ENCODE data around the gene PIP4K2A. TPM values are rescaled to one million over a fixed set of nuclear protein-coding genes. Genes with fewer than 3 reads are reported as not detected.

The PIP4K2A gene
- total and polyA plus RNA-seq, 9 donors, result 4.3 to 85.6 (median 18.4) TPM

GRCh38 chr10:22733992-22734391 lies 19.6 kb upstream of the PIP4K2A start:
- TF ChIP-seq, protein P1, sequence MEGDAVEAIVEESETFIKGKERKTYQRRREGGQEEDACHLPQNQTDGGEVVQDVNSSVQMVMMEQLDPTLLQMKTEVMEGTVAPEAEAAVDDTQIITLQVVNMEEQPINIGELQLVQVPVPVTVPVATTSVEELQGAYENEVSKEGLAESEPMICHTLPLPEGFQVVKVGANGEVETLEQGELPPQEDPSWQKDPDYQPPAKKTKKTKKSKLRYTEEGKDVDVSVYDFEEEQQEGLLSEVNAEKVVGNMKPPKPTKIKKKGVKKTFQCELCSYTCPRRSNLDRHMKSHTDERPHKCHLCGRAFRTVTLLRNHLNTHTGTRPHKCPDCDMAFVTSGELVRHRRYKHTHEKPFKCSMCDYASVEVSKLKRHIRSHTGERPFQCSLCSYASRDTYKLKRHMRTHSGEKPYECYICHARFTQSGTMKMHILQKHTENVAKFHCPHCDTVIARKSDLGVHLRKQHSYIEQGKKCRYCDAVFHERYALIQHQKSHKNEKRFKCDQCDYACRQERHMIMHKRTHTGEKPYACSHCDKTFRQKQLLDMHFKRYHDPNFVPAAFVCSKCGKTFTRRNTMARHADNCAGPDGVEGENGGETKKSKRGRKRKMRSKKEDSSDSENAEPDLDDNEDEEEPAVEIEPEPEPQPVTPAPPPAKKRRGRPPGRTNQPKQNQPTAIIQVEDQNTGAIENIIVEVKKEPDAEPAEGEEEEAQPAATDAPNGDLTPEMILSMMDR (IDR thresholded peaks at IDR 0.05), result no peak
- TF ChIP-seq EP300 (IDR thresholded peaks at IDR 0.05), result no peak
- no peak for TF ChIP-seq POLR2A (IDR thresholded peaks at IDR 0.05)
- Histone ChIP-seq H3K36me3 (no peaks in the 10 kb centered on the region), H3K27me3 (no peaks in the 10 kb centered on the region), H3K4me1 (ENCODE audit: insufficient read depth) (no peaks in the 10 kb centered on the region), H3K27ac (no peak overlapping the region), H3K4me3 (no peak overlapping the region), H3K9me3 (no peaks in the 10 kb centered on the region)
- WGBS, 3 donors, result 83 to 86% (median 86%) methylated on average over 3 of the region's 3 CpGs
- intact Hi-C loops (cut with DNase I), result no loop called here
- DNase-seq, result no peak

GRCh38 chr10:22727663-22728062 lies 13.3 kb upstream of the PIP4K2A start:
- Histone ChIP-seq H3K36me3 (no peaks in the 10 kb centered on the region), H3K9me3 (no peaks in the 10 kb centered on the region), H3K4me1 (ENCODE audit: insufficient read depth) (no peaks in the 10 kb centered on the region), H3K4me3 (no peak overlapping the region), H3K27me3 (no peaks in the 10 kb centered on the region), H3K27ac (no peak overlapping the region)
- TF ChIP-seq POLR2A (IDR thresholded peaks at IDR 0.05), result no peak
- 64 to 73% (median 67%) methylated on average over 3 of the region's 3 CpGs for WGBS, 3 donors
- no peak for DNase-seq
- intact Hi-C loops (cut with DNase I), result no loop called here

- Histone ChIP-seq H3K9me3 (no peaks in the 10 kb centered on the region), H3K4me3 (no peak overlapping the region), H3K27ac (no peak overlapping the region), H3K36me3 (no peaks in the 10 kb centered on the region), H3K4me1 (ENCODE audit: insufficient read depth) (no peaks in the 10 kb centered on the region), H3K27me3 (no peaks in the 10 kb centered on the region)
- 36 to 71% (median 45%) methylated on average over 2 of the region's 2 CpGs for WGBS, 3 donors
- intact Hi-C loops (cut with DNase I), result no loop called here
- TF ChIP-seq, protein P1 (IDR thresholded peaks at IDR 0.05), result no peak
- TF ChIP-seq POLR2A (IDR thresholded peaks at IDR 0.05) (no peak), EP300 (IDR thresholded peaks at IDR 0.05) (no peak)
- no peak for DNase-seq
Measured at GRCh38 chr10:22727112-22727511, 12.7 kb upstream of the PIP4K2A start.

DNA sequence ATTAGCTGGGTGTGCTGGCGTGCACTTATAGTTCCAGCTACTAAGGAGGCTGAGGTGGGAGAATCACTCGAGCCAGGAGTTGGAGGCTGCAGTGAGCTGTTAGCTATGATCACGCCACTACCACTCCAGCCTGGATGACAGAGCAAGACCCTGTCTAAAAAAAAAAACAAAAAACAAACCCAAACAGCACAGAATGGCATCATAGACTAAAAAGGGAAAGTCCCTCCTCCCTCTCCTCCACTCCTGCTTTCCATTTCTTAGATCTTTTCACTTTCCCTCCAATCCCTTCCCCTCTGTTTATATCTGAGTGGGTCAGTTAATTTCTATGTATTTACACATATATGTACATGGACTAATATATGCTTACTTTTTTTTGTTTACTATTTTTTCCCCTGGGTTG lies 10.4 kb upstream of the PIP4K2A start:
- Histone ChIP-seq H3K4me1 (ENCODE audit: insufficient read depth) (no peaks in the 10 kb centered on the region), H3K27me3 (no peaks in the 10 kb centered on the region), H3K27ac (no peak overlapping the region), H3K36me3 (no peaks in the 10 kb centered on the region), H3K9me3 (no peaks in the 10 kb centered on the region), H3K4me3 (no peak overlapping the region)
- no peak for DNase-seq
- intact Hi-C loops (cut with DNase I), result no loop called here
- WGBS, 3 donors, result 85 to 97% (median 92%) methylated on average over 3 of the region's 3 CpGs
- TF ChIP-seq, protein P1 (IDR thresholded peaks at IDR 0.05), result no peak
- TF ChIP-seq EP300 (IDR thresholded peaks at IDR 0.05) (no peak), POLR2A (IDR thresholded peaks at IDR 0.05) (no peak)

- Histone ChIP-seq H3K27ac (no peak overlapping the region), H3K4me3 (no peak overlapping the region), H3K27me3 (no peaks in the 10 kb centered on the region), H3K4me1 (ENCODE audit: insufficient read depth) (no peaks in the 10 kb centered on the region), H3K36me3 (no peaks in the 10 kb centered on the region), H3K9me3 (no peaks in the 10 kb centered on the region)
- no peak for DNase-seq
- intact Hi-C loops (cut with DNase I), result no loop called here
- 86 to 90% (median 89%) methylated on average over 6 of the region's 6 CpGs for WGBS, 3 donors
- no peak for TF ChIP-seq POLR2A (IDR thresholded peaks at IDR 0.05)
- TF ChIP-seq, protein P1 (IDR thresholded peaks at IDR 0.05), result no peak
Measured at GRCh38 chr10:22723783-22724182, 9.4 kb upstream of the PIP4K2A start.
